SK-N-SH (cell line): ENCODE results near the gene RHOU.

Experiments
- FOXM1 ChIP-seq: IDR thresholded peaks from 2 replicates; pipeline ENCODE4 v1.4.0; 2012; ENCODE audit warnings: low read depth, mild to moderate bottlenecking
- POLR2AphosphoS5 ChIP-seq: IDR thresholded peaks from 2 replicates; pipeline ENCODE4 v1.6.1; 2012; ENCODE audit warnings: low read depth, low read length
- RFX5 ChIP-seq: IDR thresholded peaks from 2 replicates; pipeline ENCODE4 v1.6.1; 2012; ENCODE audit warnings: mild to moderate bottlenecking, improper control_type of control experiment, low read length
- RXRA ChIP-seq: IDR thresholded peaks from 2 replicates; pipeline ENCODE4 v1.4.0; 2012; ENCODE audit warnings: low read depth, mild to moderate bottlenecking, borderline replicate concordance
- SIN3A ChIP-seq: IDR thresholded peaks from 2 replicates; pipeline ENCODE4 v1.6.1; 2012; ENCODE audit warnings: low read depth, mild to moderate bottlenecking, low read length, moderate library complexity, borderline replicate concordance
- SMC3 ChIP-seq: IDR thresholded peaks from 2 replicates; pipeline ENCODE4 v1.6.1; 2012; ENCODE audit warnings: low read depth, low read length, improper control_type of control experiment
- TAF1 ChIP-seq: IDR thresholded peaks from 2 replicates; pipeline ENCODE4 v1.6.1; 2012; ENCODE audit warnings: low read depth, mild to moderate bottlenecking, low read length, moderate library complexity, borderline replicate concordance
- TEAD4 ChIP-seq: IDR thresholded peaks from 2 replicates; pipeline ENCODE4 v1.4.0; 2012; ENCODE audit warnings: mild to moderate bottlenecking, borderline replicate concordance; ENCODE audit not compliant: insufficient read depth
- TF ChIP-seq, protein P1 (sequence below): fragments of 200-600 bp; sonication (generic); IDR thresholded peaks from 2 replicates; pipeline ENCODE4 v1.6.1; 2017; ENCODE audit warnings: antibody characterized with exemption, mild to moderate bottlenecking, moderate library complexity
- TF ChIP-seq, protein P2 (sequence below): fragments of 150-350 bp; IDR thresholded peaks from 2 replicates; pipeline ENCODE4 v1.6.1; 2017; ENCODE audit warnings: antibody characterized with exemption, low read length, low read depth, borderline replicate concordance
- TF ChIP-seq, protein P3 (sequence below): IDR thresholded peaks from 2 replicates; pipeline ENCODE4 v1.6.1; 2012; ENCODE audit warnings: mild to moderate bottlenecking, low read depth, low read length, moderate library complexity
- TF ChIP-seq, protein P4 (sequence below): IDR thresholded peaks from 2 replicates; pipeline ENCODE4 v1.4.0; 2012; ENCODE audit warnings: low read depth
- TF ChIP-seq, protein P5 (sequence below): IDR thresholded peaks from 2 replicates; pipeline ENCODE4; 2012
- TF ChIP-seq, protein P6 (sequence below): IDR thresholded peaks from 2 replicates; pipeline ENCODE4 v1.4.0; 2012; ENCODE audit warnings: low read depth, borderline replicate concordance

DNA sequence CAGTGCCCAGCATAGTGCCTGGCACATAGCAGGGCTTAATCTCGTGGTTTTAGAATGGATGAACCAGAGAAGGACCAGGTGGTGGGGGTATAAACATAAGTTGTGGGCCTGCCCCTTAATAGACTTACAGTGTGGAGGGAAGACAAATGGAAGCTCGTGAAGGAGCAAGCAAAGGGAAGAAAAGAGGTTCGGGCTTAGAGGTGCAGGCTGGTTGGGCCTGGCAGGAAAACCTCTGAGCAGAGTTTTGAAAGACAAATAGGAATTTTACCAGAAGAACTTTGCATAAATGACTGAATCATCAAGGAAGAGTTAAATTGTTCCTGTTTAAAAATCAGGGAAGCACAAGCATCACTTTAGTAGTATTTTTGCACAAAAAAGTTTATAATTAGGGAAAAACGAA is 4.5 kb downstream of the RHOU start:
- TF ChIP-seq SIN3A = no peak
- TF ChIP-seq, protein P1, sequence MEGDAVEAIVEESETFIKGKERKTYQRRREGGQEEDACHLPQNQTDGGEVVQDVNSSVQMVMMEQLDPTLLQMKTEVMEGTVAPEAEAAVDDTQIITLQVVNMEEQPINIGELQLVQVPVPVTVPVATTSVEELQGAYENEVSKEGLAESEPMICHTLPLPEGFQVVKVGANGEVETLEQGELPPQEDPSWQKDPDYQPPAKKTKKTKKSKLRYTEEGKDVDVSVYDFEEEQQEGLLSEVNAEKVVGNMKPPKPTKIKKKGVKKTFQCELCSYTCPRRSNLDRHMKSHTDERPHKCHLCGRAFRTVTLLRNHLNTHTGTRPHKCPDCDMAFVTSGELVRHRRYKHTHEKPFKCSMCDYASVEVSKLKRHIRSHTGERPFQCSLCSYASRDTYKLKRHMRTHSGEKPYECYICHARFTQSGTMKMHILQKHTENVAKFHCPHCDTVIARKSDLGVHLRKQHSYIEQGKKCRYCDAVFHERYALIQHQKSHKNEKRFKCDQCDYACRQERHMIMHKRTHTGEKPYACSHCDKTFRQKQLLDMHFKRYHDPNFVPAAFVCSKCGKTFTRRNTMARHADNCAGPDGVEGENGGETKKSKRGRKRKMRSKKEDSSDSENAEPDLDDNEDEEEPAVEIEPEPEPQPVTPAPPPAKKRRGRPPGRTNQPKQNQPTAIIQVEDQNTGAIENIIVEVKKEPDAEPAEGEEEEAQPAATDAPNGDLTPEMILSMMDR = no peak
- no peak for TF ChIP-seq TAF1
- no peak for TF ChIP-seq RXRA
- TF ChIP-seq, protein P2, sequence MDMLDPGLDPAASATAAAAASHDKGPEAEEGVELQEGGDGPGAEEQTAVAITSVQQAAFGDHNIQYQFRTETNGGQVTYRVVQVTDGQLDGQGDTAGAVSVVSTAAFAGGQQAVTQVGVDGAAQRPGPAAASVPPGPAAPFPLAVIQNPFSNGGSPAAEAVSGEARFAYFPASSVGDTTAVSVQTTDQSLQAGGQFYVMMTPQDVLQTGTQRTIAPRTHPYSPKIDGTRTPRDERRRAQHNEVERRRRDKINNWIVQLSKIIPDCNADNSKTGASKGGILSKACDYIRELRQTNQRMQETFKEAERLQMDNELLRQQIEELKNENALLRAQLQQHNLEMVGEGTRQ = no peak
- no peak for TF ChIP-seq FOXM1
- TF ChIP-seq, protein P3, sequence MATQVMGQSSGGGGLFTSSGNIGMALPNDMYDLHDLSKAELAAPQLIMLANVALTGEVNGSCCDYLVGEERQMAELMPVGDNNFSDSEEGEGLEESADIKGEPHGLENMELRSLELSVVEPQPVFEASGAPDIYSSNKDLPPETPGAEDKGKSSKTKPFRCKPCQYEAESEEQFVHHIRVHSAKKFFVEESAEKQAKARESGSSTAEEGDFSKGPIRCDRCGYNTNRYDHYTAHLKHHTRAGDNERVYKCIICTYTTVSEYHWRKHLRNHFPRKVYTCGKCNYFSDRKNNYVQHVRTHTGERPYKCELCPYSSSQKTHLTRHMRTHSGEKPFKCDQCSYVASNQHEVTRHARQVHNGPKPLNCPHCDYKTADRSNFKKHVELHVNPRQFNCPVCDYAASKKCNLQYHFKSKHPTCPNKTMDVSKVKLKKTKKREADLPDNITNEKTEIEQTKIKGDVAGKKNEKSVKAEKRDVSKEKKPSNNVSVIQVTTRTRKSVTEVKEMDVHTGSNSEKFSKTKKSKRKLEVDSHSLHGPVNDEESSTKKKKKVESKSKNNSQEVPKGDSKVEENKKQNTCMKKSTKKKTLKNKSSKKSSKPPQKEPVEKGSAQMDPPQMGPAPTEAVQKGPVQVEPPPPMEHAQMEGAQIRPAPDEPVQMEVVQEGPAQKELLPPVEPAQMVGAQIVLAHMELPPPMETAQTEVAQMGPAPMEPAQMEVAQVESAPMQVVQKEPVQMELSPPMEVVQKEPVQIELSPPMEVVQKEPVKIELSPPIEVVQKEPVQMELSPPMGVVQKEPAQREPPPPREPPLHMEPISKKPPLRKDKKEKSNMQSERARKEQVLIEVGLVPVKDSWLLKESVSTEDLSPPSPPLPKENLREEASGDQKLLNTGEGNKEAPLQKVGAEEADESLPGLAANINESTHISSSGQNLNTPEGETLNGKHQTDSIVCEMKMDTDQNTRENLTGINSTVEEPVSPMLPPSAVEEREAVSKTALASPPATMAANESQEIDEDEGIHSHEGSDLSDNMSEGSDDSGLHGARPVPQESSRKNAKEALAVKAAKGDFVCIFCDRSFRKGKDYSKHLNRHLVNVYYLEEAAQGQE = no peak
- TF ChIP-seq SMC3 = no peak
- TF ChIP-seq RFX5 = no peak
- TF ChIP-seq, protein P4, sequence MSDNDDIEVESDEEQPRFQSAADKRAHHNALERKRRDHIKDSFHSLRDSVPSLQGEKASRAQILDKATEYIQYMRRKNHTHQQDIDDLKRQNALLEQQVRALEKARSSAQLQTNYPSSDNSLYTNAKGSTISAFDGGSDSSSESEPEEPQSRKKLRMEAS = no peak
- TF ChIP-seq, protein P5, sequence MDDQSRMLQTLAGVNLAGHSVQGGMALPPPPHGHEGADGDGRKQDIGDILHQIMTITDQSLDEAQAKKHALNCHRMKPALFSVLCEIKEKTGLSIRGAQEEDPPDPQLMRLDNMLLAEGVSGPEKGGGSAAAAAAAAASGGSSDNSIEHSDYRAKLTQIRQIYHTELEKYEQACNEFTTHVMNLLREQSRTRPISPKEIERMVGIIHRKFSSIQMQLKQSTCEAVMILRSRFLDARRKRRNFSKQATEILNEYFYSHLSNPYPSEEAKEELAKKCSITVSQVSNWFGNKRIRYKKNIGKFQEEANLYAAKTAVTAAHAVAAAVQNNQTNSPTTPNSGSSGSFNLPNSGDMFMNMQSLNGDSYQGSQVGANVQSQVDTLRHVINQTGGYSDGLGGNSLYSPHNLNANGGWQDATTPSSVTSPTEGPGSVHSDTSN = no peak
- TF ChIP-seq, protein P6, sequence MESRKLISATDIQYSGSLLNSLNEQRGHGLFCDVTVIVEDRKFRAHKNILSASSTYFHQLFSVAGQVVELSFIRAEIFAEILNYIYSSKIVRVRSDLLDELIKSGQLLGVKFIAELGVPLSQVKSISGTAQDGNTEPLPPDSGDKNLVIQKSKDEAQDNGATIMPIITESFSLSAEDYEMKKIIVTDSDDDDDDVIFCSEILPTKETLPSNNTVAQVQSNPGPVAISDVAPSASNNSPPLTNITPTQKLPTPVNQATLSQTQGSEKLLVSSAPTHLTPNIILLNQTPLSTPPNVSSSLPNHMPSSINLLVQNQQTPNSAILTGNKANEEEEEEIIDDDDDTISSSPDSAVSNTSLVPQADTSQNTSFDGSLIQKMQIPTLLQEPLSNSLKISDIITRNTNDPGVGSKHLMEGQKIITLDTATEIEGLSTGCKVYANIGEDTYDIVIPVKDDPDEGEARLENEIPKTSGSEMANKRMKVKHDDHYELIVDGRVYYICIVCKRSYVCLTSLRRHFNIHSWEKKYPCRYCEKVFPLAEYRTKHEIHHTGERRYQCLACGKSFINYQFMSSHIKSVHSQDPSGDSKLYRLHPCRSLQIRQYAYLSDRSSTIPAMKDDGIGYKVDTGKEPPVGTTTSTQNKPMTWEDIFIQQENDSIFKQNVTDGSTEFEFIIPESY = no peak
- TF ChIP-seq TEAD4 = no peak
- no peak for TF ChIP-seq POLR2AphosphoS5
